Endothelial cell of umbilical vein (primary cell): ENCODE results near the gene HIRA. TPM values are rescaled to one million over a fixed set of nuclear protein-coding genes. Genes with fewer than 3 reads are reported as not detected.

Experiments used
- BruUV-seq: library from RNA; stranded (reverse); fragments of 400-500 nt; replicated peaks from 2 replicates; lab custom pipeline; 2021; lab: Mats Ljungman, UMichigan
- CTCF ChIA-PET: fragments of 300-600, 350-600 bp; sonication (Branson Sonifier 250); formaldehyde crosslinking; loops from one replicate; lab custom pipeline; 2021; ENCODE audit warnings: antibody characterized with exemption, inconsistent platforms; lab: Charles Lee
- POLR2A ChIA-PET: fragments of 300-600, 350-600 bp; sonication (Branson Sonifier 250); formaldehyde crosslinking; loops from one replicate; lab custom pipeline; 2021; ENCODE audit warnings: antibody characterized with exemption, inconsistent platforms; lab: Charles Lee
- DNase-seq: peaks from one replicate; pipeline ENCODE4 v3.0.0-alpha.2; 2011; ENCODE audit warnings: low read depth, low spot score
- FAIRE-seq: peaks from 2 replicates; lab custom pipeline; 2011; peaks lifted over from hg19 to GRCh38; lab: Jason Lieb, UNC
- H2AFZ ChIP-seq: 2 replicates; pipeline ENCODE4 v1.6.0; 2012; ENCODE audit warnings: low read depth, low read length, control low read depth, inconsistent platforms
- H3K27ac ChIP-seq: 2 replicates; pipeline ENCODE4 v1.5.1; 2011; ENCODE audit warnings: low read depth, mild to moderate bottlenecking, control low read depth, low read length, moderate library complexity; ENCODE audit not compliant: insufficient read depth
- H3K27me3 ChIP-seq, 2 experiments: 2 replicates each; pipeline versions ENCODE4 v1.6.0 to v1.6.1; 2011; ENCODE audit warnings: low read length in 2 of 2, mixed read lengths in 1 of 2; ENCODE audit not compliant: control insufficient read depth in 2 of 2, insufficient read depth in 2 of 2
- H3K36me3 ChIP-seq, 2 experiments: 2 replicates in 1 of 2; 3 replicates in 1 of 2; pipeline ENCODE4 v1.5.1; 2011; ENCODE audit warnings: low read length in 2 of 2, mild to moderate bottlenecking in 1 of 2, moderate library complexity in 1 of 2; ENCODE audit not compliant: control insufficient read depth in 2 of 2, insufficient read depth in 2 of 2; ENCODE audit errors: extremely low read depth in 1 of 2
- H3K4me1 ChIP-seq: 3 replicates; pipeline ENCODE4 v1.5.1; 2011; ENCODE audit warnings: mild to moderate bottlenecking, low read length; ENCODE audit not compliant: control insufficient read depth, insufficient read depth; ENCODE audit errors: extremely low read depth
- H3K4me2 ChIP-seq: 2 replicates; pipeline ENCODE4 v1.6.1; 2011; ENCODE audit warnings: low read length, control low read depth, mixed read lengths; ENCODE audit not compliant: insufficient read depth
- H3K4me3 ChIP-seq, 3 experiments: fragments of 200-600 bp in 1 of 3; sonication (generic), shearing (Covaris generic) in 1 of 3; replicated peaks in 1 of 3; 2 replicates each; pipeline ENCODE4 v1.5.1; 2011 to 2016; ENCODE audit warnings: control low read depth in 3 of 3, low read length in 3 of 3, mild to moderate bottlenecking in 2 of 3, inconsistent platforms in 1 of 3, low read depth in 1 of 3, moderate library complexity in 1 of 3; ENCODE audit not compliant: insufficient read depth in 1 of 3
- H3K79me2 ChIP-seq: 2 replicates; pipeline ENCODE4 v1.6.0; 2012; ENCODE audit warnings: low read length, inconsistent platforms; ENCODE audit not compliant: control insufficient read depth, insufficient read depth
- H3K9ac ChIP-seq: replicated peaks from 2 replicates; pipeline ENCODE3; 2011; ENCODE audit warnings: low read length, control low read depth; ENCODE audit not compliant: insufficient read depth; ENCODE audit errors: extremely low read depth
- H3K9me1 ChIP-seq: replicated peaks from 3 replicates; pipeline ENCODE4 v1.6.0; 2011; ENCODE audit warnings: mild to moderate bottlenecking, low read length; ENCODE audit not compliant: control insufficient read depth, insufficient read depth; ENCODE audit errors: extremely low read depth
- H3K9me3 ChIP-seq: replicated peaks from 2 replicates; pipeline ENCODE4 v1.5.1; 2012; ENCODE audit warnings: low read length, inconsistent platforms; ENCODE audit not compliant: control insufficient read depth, insufficient read depth
- H4K20me1 ChIP-seq: replicated peaks from 2 replicates; pipeline ENCODE3; 2011; ENCODE audit warnings: mild to moderate bottlenecking, low read length; ENCODE audit not compliant: control insufficient read depth, insufficient read depth; ENCODE audit errors: extremely low read depth
- EZH2 ChIP-seq: IDR thresholded peaks from 2 replicates; pipeline ENCODE4 v1.6.1; 2012; ENCODE audit warnings: borderline replicate concordance, low read depth, mild to moderate bottlenecking, moderate library complexity, low read length, inconsistent platforms; ENCODE audit not compliant: severe bottlenecking
- FOS ChIP-seq: IDR thresholded peaks from 2 replicates; pipeline ENCODE4 v1.6.1; 2011; ENCODE audit warnings: mild to moderate bottlenecking, low read length, moderate library complexity, borderline replicate concordance; ENCODE audit not compliant: insufficient read depth
- GATA2 ChIP-seq: IDR thresholded peaks from 2 replicates; pipeline ENCODE4 v1.7.0; 2011; ENCODE audit warnings: low read depth, mild to moderate bottlenecking, moderate library complexity, mixed read lengths, low read length; ENCODE audit not compliant: insufficient read length, insufficient read depth
- JUN ChIP-seq: IDR thresholded peaks from 2 replicates; pipeline ENCODE4 v1.6.1; 2011; ENCODE audit warnings: borderline replicate concordance, low read depth; ENCODE audit not compliant: insufficient read length, insufficient read depth
- POLR2A ChIP-seq: IDR thresholded peaks from 2 replicates; pipeline ENCODE4 v1.6.1; 2012; ENCODE audit warnings: low read depth, mild to moderate bottlenecking, control low read depth, low read length
- POLR2AphosphoS5 ChIP-seq: IDR thresholded peaks from 2 replicates; pipeline ENCODE4 v1.6.1; 2012; ENCODE audit warnings: low read depth, mild to moderate bottlenecking, control low read depth, low read length, moderate library complexity; ENCODE audit not compliant: insufficient read depth
- dilution Hi-C: fragments of 300-500 bp; cut with MboI; formaldehyde crosslinking; loops from one replicate; pipeline ENCODE4 v1.15.0; 2019; ENCODE audit warnings: low sequenced_read_pairs; ENCODE audit not compliant: extremely low pct_ligation_motif_present
- intact Hi-C: fragments of 100-400 bp; cut with micrococcal nuclease; formaldehyde crosslinking; loops from one replicate; pipeline ENCODE4 v1.10.0; 2022
- polyA plus RNA-seq, 4 experiments: library from polyadenylated mRNA; depleted of rRNA in 3 of 4; stranded (reverse) in 3 of 4; unstranded in 1 of 4; fragments of >200 nt; gene quantifications; 2 replicates each; pipeline versions ENCODE4 v1.2.1 to v1.2.3, GENCODE V29; 2011 to 2012; ENCODE audit warnings: missing spikeins in 1 of 4
- total RNA-seq: library from RNA; stranded (reverse); gene quantifications from 2 replicates; pipeline ENCODE4 v1.2.3, GENCODE V29; 2021
- TF ChIP-seq, protein P1 (sequence below): IDR thresholded peaks from 2 replicates; pipeline ENCODE4 v1.6.1; 2011; ENCODE audit not compliant: insufficient read depth, insufficient read length
- TF ChIP-seq, protein P2 (sequence below), 2 donors: IDR thresholded peaks; 1 replicate in 1 of 2; 2 replicates in 1 of 2; pipeline ENCODE4 v1.5.1; 2011; ENCODE audit warnings: low read length in 2 of 2, mild to moderate bottlenecking in 2 of 2, moderate library complexity in 2 of 2, control low read depth in 1 of 2, inconsistent platforms in 1 of 2, low read depth in 1 of 2; ENCODE audit not compliant: insufficient read depth in 1 of 2; ENCODE audit errors: extremely low read depth in 1 of 2

HIRA gene
- total and polyA plus RNA-seq, 2 donors (not counting 3 experiments of a cell fraction or from before 2014, with no cell fraction given) = 17.3 to 27.7 TPM

DNA sequence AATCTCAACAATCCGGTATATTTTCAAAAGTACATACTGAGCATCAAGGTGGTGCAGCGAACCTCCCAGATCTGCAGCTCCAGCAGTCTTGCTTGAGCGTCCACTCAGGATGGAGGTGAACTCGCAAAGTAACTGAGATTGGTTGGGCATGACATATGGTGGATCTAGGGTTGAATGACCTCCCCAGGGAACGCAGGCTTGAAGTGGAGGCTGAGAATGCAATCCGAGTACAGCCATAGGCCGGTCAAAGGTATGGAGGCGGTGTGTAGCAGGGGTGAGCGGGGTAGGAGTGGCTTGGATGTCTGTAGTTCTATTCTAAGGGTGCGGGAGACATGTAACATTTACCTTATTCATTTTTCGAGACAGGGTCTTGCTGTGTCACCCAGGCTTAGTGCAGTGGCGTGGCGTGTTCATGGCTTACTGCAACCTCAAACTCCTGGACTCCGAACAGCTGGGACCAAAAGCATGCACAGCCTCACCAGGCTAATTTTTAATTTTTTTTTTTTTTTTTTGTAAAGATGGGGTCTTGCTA is 16.6 kb upstream of the HIRA start:
- intact Hi-C loops = loop anchor here (5.0 kb wide), 1 partner anchor 271 kb away; the partner anchor contains the start of gene SLC25A1
- Histone ChIP-seq H3K9ac (peak overlapping the region; percentile 59), H3K9me1 (no peaks in the 10 kb centered on the region), H3K4me3 (peak overlapping the region; percentile 28 to 92 (median 89)), H3K27ac (peak overlapping the region; percentile 31), H3K79me2 (peaks cover 36% of the 10 kb centered on the region), H3K9me3 (no peaks in the 10 kb centered on the region), H3K36me3 (peaks cover 3 to 28% of the 10 kb centered on the region in 2 experiments), H3K4me1 (peaks cover 11% of the 10 kb centered on the region), H4K20me1 (no peaks in the 10 kb centered on the region), H2AFZ (peak overlapping the region; percentile 44), H3K27me3 (no peaks in the 10 kb centered on the region), H3K4me2 (peak overlapping the region; percentile 53)
- ChIA-PET CTCF (interaction anchor here (1.3 to 1.4 kb wide), 2 partner anchors 182 to 268 kb away, joined by 3 to 9 read pairs; no protein-coding TSS in a partner anchor), POLR2A (no interaction called here)
- TF ChIP-seq, protein P1, sequence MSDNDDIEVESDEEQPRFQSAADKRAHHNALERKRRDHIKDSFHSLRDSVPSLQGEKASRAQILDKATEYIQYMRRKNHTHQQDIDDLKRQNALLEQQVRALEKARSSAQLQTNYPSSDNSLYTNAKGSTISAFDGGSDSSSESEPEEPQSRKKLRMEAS = no peak
- TF ChIP-seq JUN = no peak
- TF ChIP-seq POLR2A = no peak
- no peak for TF ChIP-seq POLR2AphosphoS5
- no peak for TF ChIP-seq EZH2
- TF ChIP-seq FOS = no peak
- TF ChIP-seq, protein P2, sequence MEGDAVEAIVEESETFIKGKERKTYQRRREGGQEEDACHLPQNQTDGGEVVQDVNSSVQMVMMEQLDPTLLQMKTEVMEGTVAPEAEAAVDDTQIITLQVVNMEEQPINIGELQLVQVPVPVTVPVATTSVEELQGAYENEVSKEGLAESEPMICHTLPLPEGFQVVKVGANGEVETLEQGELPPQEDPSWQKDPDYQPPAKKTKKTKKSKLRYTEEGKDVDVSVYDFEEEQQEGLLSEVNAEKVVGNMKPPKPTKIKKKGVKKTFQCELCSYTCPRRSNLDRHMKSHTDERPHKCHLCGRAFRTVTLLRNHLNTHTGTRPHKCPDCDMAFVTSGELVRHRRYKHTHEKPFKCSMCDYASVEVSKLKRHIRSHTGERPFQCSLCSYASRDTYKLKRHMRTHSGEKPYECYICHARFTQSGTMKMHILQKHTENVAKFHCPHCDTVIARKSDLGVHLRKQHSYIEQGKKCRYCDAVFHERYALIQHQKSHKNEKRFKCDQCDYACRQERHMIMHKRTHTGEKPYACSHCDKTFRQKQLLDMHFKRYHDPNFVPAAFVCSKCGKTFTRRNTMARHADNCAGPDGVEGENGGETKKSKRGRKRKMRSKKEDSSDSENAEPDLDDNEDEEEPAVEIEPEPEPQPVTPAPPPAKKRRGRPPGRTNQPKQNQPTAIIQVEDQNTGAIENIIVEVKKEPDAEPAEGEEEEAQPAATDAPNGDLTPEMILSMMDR (IDR thresholded peaks at IDR 0.05; ENCODE audit: extremely low read depth in 1 of 2, insufficient read depth in 1 of 2, low read depth in 1 of 2, low read length in 2 of 2) = no peak
- no peak for TF ChIP-seq GATA2
- dilution Hi-C loops = no loop called here
- DNase-seq (no peak), FAIRE-seq (no peak)
- BruUV-seq = TSS peak; percentile 39
